Measurements from ENCODE around the gene LRRC10B.

LRRC10B gene

DNA sequence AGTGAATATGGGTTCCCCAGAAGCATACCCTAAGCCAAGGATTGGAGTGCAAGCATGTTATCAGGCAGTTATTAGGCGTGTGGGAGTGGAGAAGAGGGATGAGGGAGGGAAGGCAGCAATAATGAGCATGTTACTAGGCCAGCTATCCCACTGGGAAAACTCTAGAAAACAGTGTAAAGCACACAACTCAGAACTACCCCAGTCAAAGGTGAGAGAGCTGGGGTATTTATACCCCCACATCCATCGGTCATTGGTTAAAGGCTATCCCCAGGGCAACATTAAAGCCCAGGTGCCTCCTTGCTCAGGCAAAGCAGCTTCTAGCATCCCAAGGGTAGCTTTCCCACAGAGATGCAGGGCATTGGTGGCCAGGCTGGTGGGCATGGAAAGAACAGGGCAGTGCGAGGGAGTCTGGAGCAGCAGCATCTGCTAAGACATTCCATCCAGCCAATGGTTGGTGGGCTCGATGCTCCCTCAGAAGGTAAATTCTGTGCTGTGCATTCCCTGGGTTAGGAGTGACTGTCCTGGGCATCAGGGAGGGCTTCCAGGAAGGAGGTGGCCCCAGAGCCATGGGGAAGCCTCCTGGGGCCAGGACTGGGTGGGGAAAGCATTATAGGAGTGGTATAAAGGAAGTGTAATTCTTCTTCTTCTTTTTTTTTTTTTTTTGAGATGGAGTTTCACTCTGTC is 21.1 kb upstream of the LRRC10B start:
- DNase-seq, result no peak

- DNase-seq, result no peak
These were observed 19.8 kb upstream of the LRRC10B start for GRCh38 chr11:61488651-61489291.

GRCh38 chr11:61489833-61490721 is 18.5 kb upstream of the LRRC10B start:
- no peak for DNase-seq

DNA sequence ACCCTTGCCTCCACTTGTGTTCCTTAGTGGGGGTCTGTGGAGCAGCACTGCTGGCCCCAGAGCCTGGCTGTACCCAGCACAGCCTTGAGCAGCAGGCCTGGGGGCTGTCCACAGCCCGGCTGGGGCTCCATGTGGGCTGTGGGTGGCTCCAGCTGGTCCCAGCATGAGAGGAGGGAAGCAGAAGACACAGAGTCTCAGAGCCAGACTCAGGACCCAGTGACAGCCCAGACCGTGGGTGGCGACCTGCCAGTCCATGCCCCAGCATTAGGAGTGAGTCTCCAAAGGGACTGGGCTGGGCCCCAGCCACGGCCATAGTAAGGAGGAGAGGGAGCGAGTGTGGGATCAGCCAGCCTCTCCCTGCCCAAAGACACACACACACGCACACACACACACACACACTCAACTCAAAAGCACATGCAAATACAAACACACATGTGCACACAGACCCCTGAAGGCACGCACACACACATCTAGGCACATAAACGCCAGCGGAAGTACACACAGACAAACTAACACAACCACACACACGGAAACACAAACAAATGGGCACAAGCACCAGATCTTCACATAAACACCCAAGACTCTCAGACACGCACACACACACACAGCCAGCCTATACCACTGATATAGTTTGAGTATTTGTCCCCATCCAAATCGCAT is 16.7 kb upstream of the LRRC10B start:
- DNase-seq, result no peak

- DNase-seq, result no peak
These were observed 14.1 kb upstream of the LRRC10B start for GRCh38 chr11:61494381-61494961.

- DNase-seq, result no peak
These were observed 12.5 kb upstream of the LRRC10B start for GRCh38 chr11:61495801-61496601.

GRCh38 chr11:61496602-61497400 is 11.7 kb upstream of the LRRC10B start:
- DNase-seq, result no peak

DNA sequence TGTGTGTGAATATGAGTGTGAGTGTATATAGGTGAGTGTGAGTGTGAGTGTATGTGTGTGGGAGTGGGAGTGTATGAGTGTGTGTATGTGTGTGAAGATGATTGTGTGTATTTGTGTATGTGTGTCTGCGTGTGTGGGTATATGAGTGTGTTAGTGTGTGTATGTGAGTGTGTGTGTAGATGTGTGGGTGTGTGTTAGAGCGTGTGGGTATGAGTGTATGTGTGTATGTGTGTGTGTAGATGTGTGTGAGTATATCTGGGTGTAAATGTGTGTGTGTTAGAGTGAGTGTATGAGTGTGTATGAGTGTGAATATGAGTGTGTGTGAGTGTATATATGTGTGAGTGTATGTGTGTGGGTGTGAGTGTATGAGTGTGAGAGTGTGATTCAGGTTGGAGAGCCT is 11.1 kb upstream of the LRRC10B start:
- DNase-seq, result no peak

DNA sequence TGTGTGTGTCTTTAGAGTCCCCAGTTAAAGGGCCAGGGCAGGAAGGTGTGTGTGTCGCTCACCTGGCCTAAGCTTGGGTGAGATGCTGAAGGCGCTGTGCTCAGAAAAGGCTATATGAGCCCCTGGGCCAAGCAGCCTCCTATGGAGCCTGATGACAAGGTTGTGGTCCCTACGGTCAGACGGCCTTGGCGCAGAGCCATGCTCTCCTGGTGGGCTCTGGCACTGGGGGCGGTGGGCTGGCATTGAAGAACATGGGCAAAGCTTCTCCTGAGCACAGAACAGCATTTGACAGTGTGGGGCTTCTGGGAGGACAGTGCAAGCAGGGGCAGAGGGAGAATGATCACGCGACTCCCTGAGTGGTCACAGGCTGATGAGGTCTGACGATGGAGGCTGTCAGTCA is 10.7 kb upstream of the LRRC10B start:
- DNase-seq, result no peak

DNA sequence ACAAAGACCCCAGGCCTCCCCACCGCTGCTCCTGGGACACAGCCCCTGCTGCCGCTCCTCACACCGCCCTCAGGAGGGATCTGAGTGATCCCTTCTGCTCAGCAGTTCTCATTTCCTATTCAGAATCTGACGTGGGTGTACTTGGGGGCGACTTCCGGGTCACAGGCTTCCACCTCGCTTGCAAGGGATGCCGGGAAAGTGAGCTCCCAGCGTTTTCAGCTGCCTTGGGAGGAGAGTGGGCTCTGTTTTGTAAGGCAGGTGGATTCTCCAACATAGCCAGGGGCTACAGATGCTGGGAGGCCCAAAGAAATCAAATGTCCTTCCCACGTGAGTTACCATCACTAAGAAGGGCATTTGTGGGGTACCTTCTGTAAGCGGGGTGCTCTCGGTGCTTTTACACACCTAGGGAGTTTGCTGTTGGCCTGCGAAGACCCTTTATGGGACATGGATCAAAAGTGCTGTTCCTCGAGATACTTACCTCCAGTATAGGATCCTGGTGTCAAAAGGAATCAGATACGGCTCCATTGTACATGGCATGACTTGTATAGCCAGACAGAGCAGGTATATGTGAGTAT is 9.7 kb upstream of the LRRC10B start:
- DNase-seq, result no peak

GRCh38 chr11:61499816-61500491 is 8.6 kb upstream of the LRRC10B start:
- no peak for DNase-seq

- DNase-seq, result no peak
These were observed 6.0 kb upstream of the LRRC10B start for GRCh38 chr11:61502522-61502921.

DNA sequence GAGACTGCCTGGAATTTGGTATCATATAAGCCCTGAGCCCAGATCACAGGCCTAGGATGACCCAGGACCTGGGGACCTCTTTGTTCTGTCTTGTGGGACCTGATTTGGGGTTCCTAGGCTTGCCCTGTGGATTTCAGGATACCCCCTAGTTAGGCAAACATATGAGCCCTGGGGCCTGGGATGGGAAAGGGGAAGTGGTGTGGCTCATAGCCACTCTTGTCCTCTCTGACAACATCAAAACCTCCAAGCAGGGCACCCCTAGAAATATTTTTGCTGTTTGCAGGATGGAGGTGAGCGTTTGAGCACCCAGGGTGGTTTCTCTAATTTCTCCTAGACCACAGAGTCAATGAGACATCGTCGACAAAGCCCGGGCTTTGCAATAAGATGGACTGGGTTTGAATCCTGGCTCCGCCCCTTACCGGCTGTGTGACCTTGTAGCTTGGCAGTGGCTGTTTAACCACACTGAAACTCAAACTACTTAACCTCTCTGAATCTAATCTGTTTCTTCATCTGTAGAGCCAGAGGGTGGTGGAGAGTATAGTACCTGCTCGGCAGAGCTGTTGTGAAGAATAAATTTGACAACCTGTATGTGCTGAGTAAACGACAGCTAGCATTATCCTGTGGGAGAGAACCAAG is 5.3 kb upstream of the LRRC10B start:
- DNase-seq, result no peak

DNA sequence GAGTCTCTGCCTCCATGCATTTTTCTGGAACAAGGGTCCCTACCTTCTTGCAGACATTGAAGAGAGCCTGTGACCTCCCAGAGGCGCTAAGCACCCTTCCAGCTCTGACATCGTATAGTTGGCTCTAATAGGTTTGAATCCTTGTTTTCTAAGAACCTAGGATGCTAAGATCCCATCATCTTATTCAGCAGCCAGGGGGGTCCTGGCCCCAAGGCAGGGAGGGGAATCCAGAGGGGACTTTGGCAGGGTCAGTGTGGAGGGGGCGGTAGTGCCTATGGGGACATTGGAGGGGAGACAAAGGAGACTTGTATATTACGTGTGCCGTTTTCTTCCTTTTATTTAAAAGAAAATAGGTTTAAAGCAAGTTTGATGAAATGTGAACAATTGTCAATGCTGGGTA is 3.4 kb upstream of the LRRC10B start:
- no peak for DNase-seq

DNA sequence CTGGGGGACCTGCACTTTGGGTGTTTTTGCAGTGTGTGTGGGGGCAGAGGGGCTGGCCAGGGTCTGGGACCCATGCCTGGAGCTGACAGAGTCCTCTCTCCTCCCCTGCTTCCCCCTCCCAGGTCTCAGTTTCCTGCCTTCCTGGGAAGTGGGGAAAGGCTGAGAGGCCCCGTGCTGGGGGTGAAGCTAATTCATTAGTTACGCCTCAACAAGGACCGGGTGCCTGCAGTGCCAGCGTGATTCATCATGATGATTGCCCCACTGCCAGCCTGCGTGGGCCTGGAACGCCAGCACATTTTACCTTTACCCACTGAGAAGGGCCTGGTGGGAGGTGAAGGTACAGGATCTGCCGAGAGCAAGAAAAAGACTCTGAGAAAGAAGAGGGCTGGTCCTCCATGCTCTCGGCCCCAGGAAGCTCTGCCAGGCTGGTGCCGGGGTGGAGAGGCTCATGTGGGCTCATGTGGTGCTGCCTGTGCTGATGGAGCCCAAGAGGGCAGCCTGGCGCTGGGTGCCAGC is 2.9 kb upstream of the LRRC10B start:
- no peak for DNase-seq

GRCh38 chr11:61507012-61507768 is 1.4 kb upstream of the LRRC10B start:
- no peak for DNase-seq

- DNase-seq, result peak; percentile 73
These were observed 787 bp downstream of the LRRC10B start for GRCh38 chr11:61509043-61510029.
